NCI-H1930 (cell line): ENCODE results near the gene CTAGE4.
"Not testable (repeated sequence)": the region's sequence is repeated elsewhere in the genome, so short reads cannot be mapped to it uniquely, and the experiment has no call there.

Source experiments
- DNase-seq, 2 experiments: peaks; one replicate each; lab custom pipeline; 2025; lab: John Stamatoyannopoulos, UW

The CTAGE4 gene

DNA sequence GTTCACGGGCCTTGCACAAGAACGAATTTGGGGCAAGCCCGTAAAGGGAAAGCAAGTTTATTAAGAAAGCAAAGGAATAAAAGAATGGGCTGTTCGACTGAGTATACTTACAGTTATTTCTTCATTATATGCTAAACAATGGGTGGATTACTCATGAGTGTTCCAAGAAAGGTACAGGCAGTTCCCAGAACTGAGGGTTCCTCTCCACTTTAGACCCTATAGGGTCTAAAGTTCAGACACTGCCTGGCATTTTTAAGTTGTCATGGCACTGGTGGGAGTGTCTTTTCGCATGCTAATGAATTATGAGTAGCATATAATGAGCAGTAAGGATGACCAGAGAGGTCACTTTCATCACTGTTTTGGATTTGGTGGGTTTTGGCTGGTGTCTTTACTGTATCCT, 22.0 kb downstream of the CTAGE4 start:
- not testable (repeated sequence) for DNase-seq

GRCh38 chr7:144217200-144217599, 33.9 kb downstream of the CTAGE4 start:
- not testable (repeated sequence) for DNase-seq

GRCh38 chr7:144218581-144218980, 35.3 kb downstream of the CTAGE4 start:
- DNase-seq: not testable (repeated sequence)

DNA sequence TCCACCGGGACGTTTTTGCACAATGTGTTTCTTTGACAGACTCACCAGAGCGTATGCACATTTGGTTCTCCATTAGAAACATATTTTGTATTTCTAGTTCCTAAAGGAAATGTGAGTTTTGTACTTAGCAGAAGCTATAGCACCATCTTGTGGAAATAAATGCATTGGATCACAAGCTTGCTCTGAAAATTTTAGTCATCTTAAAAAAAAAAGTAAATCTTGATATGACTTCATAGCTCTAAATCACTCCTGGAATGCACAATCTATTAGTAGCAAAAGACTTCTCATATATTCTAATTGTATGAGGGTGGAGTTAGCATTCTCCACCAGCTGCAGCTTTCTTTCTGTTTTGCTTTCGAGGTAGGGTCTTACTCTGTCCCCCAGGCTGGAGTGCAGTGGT, 35.9 kb downstream of the CTAGE4 start:
- DNase-seq: not testable (repeated sequence)

DNA sequence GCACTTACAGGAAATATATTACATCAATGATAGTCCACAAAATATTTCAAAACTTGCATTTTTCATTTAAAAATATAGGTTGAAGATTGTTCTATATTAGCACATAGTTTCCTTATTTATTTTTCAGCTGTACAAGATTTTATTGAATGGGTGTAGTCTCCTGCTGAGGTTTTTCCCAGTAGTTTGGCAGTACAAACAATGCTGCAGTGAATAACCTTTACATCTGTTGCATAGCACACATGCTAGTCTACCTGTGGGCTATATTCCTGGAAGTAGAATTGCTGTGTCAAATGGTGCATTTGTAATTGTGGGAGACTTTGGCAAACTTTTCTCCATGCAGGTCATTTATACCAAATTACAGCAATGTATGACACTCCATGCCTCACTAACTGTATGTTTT, 37.3 kb downstream of the CTAGE4 start:
- DNase-seq: not testable (repeated sequence)

GRCh38 chr7:144223675-144224074, 40.4 kb downstream of the CTAGE4 start:
- DNase-seq: not testable (repeated sequence)

GRCh38 chr7:144226866-144227265, 43.6 kb downstream of the CTAGE4 start:
- not testable (repeated sequence) for DNase-seq

GRCh38 chr7:144228810-144229209, 45.5 kb downstream of the CTAGE4 start:
- DNase-seq: not testable (repeated sequence)

GRCh38 chr7:144231027-144231426, 47.8 kb downstream of the CTAGE4 start:
- DNase-seq: not testable (repeated sequence)

DNA sequence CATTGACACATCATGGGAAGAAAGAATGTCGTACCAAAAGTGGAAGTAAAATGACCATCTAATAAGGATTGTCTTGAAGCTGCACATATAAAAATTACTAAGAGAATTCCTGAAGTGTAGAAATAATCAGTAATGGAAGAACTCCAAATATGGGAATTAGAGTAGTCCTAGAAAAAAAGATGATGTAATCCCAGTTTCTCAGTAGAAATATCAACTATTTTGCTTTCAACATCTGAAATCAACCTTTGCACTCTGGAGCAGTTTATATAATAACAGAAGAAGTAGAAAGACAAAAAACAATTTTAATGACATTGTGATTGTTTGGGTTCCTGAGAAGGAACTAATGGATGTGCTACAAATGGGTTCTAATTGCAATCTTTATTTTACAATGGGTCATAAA, 49.8 kb downstream of the CTAGE4 start:
- not testable (repeated sequence) for DNase-seq
